Measurements from ENCODE around the gene SLC25A22.

The SLC25A22 gene

DNA sequence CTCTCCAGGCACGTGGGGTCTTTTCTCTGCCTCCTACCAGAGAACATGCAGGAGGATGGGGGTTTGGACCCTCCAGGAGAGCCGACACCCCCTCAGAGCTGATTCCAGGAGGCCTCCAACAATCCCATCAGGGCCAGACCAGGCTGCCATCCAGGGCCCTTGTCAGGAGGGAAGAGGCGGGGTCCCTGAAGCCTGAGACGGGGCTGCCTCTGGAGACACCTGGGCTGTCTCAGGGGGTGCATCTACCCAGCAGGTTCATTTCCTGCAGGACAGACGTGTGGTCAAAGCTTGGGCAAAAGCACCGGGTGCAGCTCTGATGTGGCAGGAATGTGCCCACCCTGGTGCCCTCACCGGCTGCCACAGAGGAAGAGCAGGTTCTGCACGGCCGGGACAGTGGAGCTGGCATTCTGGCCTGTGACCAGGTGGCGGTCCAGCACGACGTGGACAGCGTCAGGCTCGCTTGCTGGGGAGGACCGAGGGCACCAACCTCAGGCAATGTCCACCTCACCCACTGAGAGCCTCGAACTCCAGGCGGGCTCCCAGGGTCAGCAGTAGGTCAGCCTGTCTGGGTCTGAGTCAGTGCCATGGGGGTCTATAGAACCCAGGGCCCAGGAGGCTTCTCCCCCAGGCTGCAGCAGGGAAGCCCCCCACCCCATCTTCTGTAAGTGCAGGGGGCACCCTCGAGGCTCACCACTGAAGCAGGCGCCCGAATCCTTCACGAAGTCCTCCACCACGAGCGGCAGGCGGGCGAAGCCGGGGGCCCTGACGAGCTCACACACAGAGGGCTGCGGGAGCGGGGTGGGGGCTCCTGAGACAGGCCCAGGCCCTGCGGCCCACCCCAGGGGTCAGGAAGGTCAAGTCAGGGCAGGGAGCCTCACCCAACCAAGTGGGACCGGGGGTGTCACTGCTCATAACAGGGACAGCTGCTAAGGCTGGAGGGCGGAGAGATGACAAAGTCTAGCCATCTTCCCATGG, 27.2 kb downstream of the SLC25A22 start:
- DNase-seq, result no peak

DNA sequence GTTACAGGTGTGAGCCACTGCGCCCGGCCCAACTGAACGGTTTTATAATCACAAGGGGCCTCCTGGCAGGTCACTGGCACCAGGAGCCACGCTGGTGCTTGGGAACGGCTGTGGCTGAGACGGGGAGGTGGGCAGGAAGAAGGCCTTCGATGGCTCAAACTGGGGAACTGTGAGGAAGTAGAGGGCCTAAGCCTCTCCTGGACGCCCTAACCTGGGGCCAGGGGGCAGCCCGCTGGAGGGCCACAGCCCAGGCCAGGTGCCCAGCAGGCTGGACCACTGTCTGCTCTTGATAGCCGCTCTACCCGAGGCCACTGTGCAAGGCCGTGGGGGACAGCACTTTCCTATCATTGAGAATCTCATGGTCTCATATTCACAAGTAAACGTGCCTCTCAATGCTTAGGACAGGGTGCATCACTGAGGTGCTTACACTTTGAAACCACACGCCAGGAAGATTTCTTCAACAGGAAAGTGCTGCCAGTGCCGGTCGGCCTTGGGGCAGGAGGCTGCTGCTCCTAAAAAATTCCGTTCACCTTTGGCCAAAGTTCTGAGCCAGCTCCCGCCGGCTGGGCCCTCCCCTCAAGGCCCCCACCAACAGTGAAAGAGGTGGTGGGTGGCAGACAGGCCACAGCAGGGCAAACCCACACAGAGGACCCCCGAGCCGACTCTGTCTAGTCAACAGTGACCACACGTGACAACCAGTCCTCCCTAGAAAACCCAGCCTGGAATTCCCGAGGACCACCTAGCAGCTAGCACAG, 28.0 kb downstream of the SLC25A22 start:
- DNase-seq, result no peak

DNA sequence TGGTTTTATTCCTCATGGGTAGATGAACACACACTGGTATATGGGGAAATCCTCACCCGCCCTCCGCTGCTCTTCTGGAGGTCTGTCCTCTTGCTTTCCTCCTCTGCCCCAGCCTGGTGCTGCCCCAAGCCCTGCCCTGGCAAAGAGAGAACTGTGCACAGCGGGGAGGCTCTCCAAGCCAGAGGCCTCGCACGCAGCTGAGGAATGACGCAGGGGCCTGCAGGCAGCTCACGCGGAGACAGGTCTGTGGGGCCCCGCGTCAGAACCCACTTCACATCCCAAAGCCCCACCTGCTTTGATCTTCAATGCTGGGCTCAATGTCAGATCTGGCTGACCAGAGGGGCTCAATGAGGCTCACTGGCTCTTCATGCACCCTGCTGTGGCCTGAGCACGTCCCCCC, 30.8 kb downstream of the SLC25A22 start:
- DNase-seq, result no peak

DNA sequence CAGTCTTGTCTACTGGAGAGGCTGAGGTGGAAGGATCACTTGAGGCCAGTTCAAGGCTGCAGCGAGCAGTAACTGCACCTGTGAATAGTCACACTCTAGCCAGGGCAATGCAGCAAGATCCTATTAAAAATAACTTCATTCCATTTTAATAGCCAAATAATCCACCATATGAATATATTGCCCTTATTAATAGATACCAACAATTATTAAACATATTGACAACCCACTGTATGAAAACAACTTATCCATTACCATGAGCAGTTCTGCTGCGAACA, 31.2 kb downstream of the SLC25A22 start:
- DNase-seq, result no peak

DNA sequence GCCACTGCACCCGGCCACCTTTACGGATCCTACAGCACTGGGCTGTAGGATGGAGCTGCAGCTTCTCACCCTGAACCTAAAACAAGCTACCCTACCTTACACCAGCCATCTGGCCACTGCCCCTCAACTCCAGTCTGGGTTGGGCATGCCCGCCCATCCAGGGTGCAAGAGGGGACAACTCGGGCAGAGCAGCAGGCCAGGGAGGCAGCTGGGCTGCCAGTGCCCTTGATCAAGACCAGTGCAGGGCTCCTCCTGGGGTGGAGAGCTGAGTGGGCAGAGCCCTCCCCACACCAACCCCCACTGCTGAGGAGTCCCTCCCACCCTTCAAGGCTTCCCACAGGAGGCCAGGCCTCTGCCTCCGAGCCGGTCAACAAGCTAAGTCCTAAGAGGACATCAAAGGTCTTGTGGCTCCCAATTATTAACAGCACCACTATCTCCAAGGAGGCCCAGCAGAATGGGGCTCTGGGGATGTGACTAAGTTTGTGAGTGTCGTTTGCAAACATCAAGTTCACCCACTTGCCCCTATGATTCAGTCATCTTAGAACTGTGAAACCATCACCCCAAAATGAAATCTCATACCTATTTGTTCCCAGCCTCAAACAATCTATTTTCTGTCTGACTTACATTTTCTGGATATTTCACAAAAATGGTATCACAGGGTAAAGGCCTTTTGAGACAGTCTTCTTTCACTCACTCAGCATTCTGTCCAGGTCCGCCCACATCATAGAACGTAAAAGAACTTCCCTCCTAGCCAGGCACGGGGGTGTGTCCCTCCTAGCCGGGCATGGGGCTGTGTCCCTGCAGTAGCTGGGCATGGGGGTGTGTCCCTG, 31.8 kb downstream of the SLC25A22 start:
- no peak for DNase-seq

DNA sequence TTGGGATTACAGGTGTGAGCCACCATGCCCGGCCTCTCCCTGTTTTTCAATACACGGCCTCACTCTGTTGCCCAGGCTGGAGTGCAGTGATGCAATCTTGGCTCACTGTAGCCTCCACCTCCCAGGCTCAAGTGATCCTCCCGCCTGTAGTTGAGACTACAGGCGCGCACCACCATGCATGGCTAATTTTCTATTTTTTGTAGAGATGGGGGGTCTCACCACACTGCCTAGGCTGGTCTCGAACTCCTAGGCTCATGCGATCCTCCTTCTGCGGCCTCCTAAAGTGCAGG, 32.3 kb downstream of the SLC25A22 start:
- DNase-seq, result no peak

DNA sequence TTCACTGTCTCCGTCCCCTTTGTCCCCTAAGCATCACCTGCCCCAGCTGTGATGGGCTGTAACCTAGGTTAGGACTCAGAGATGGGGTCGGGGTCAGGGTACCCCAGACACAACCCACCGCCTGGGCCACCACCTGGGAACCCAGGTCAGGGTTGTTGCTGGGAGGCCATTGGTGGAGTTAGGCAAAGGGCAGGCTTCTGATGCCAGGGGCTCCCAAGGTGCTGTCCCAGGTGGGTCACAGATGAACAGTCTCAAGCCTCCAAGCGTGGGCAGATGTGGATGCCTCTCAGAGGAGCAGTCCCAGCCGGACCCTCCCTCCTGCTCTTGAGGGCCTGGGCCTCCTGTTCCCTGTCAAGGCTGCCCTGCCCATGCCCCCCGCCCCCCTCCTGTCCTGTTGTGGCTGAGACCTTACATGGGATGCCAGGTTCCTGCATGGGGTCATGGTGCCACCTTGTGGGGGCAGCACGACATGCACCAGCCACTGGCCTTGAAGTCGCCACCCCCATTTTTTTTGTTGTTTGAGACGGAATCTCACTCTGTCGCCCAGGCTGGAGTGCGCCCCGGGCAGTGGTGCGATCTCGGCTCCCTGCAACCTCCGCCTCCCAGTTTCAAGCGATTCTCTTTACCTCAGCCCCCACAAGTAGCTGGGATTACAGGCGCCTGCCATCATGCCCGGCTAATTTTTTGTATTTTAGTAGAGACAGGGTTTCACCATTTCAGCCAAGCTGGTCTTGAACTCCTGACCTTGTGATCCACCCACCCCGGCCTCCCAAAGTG, 32.9 kb downstream of the SLC25A22 start:
- DNase-seq, result peak; percentile 77

DNA sequence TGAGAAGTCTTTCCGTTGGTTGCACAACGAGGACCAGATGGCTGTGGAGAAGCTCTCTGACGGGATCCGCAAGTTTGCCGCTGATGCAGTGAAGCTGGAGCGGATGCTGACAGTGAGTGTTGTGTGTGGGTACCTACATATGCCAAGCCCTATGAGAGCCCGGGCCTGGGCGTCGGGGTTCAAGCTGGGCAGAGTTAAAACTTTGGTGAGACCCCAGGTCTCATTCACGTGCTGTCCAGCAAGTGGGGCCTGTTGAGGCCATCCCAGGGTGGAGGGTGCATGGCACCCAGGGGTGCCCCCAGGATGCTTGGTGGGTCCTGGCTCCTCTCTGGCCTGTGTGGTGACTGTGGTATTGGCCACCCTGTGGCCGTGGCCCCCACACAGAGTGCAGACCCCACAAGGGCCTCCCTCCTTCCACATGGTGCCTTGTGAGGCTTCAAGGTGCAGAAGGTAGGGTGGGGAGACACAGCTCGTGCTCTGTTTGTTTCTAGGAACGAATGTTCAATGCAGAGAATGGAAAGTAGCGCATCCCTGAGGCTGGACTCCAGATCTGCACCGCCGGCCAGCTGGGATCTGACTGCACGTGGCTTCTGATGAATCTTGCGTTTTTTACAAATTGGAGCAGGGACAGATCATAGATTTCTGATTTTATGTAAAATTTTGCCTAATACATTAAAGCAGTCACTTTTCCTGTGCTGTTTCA, 33.6 kb downstream of the SLC25A22 start:
- no peak for DNase-seq

DNA sequence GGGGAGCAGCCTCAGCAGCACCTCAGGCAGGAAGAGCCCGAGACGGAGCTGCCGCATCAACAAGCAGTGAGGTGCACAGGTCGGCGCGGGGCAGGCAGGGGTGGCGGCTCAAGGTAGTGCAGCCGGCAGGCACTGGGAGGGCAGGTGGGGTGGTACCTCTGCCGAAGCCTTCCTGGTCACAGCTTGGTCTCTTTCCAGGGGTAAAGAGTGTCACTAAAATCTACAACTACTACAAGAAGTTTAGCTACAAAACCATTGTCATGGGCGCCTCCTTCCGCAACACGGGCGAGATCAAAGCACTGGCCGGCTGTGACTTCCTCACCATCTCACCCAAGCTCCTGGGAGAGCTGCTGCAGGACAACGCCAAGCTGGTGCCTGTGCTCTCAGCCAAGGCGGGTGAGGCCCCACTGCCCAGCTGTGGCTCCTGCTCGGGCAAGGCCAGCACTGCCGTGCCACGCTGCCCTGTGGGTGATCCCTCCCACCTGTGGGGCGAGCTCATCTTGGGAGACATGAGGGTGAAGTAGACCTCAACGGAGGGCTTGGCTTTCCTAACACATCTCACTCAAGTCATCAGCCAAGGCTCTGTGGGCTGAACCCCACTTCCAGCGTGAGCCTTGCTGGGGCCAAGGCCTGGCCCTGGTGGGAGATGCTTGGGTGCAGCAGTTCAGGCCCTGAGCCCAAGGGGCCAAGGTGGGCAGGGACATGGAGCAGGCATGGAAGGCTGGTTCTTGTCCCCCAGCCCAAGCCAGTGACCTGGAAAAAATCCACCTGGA, 34.3 kb downstream of the SLC25A22 start:
- DNase-seq, result no peak

DNA sequence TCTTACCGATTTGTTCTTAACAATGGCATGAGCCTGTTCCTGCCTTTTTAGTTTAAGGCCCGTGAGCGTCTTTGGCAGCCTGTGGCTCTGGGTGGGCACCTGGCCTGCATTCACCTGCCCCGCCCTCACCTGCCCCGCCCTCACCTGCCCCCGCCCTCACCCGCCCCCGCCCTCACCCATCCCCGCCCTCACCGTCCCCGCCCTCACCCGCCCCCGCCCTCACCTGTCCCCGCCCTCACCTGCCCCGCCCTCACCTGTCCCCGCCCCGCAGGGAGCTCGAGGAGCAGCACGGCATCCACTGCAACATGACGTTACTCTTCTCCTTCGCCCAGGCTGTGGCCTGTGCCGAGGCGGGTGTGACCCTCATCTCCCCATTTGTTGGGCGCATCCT, 35.0 kb downstream of the SLC25A22 start:
- no peak for DNase-seq

DNA sequence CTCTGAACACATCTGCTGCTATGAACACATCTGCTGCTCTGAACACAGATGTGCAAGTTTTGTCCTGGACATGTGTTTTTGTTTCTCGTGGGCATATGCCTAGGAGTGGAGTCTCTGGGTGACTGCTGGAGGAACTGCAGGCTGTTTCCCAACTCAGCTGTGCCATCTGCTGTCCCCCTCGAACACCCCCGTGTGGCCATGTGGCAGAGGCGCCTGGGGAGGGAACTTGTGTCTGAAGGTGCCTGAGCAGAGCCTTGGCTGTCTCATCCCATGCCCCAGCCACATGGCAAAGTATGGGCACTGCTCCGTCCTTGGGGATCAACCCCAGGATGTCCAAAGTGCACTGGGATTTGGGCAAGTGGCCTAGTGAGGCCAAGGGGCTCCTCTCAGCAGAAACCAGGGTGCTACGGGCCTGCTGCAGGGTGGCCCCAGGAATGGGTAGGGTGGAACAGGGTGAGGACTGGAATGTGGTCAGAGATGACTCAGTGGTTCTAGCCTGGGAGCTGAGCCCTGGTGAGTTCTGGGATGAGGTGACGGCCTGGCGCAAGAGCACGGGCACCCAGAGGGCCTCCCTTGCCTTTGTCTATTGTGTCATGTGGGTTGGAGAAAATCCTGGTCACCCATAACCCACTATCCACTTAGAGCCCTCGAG, 35.5 kb downstream of the SLC25A22 start:
- no peak for DNase-seq

DNA sequence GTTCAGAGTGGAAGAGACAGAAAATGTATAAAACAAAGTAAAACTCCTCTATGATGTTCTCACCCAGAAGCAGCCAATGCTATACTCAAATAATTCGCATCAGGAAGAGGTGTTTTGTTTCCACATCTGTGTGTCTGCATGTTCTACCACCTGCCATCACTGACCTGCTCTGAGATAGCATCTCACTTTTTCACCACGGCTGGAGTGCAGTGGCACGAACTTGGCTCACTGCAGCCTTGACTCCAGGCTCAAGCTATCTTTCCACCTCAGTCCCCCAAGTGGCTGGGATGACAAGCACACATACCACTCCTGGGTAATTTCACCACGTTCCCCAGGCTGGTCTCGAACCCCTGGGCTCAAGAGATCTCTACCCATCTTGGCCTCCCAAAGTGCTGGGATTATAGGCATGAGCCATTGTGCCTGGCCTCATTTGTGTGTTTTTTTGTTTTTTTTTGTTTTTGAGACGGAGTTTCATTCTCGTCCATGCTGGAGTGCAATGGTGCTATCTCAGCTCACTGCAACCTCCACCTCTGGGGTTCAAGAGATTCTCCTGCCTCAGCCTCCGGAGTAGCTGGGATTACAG, 36.5 kb downstream of the SLC25A22 start:
- DNase-seq, result no peak

DNA sequence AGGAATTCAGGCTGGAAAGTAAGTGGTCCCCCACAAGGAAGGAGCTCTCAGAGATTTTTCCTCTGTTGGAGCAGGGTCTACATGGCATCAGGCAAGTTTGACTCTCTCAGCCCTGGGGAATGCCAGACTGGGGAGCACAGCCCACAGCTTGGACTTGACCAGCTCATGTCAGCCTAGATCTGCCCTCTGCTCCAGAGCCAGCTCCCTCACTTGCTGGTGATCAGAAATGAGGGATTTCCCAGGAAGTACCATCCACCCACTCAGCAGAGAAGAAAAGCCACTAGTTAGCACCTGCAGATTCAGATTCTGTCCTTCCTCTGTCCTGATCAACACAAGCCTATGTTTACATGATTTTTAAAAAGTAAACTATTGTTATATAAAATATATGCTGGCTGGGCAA, 37.8 kb downstream of the SLC25A22 start:
- DNase-seq, result no peak

DNA sequence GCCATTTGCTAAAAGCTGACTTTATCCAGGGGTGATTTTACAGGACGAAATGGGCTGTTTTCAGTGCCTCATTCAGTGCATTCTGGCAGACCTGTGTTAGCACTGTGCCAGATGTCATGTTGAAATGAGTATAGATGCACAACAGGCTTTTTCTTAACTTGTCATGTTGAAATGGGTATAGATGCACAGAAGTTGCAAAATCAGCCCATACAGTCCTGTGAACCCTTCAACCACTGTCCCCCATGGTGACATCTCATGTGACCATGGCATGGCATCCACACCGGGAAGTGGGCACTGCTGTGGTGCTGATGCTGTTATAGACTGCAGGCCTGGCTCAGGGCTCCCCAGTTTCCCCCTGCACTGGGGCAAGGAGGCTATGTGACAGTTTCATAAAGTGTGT, 48.4 kb downstream of the SLC25A22 start:
- no peak for DNase-seq

DNA sequence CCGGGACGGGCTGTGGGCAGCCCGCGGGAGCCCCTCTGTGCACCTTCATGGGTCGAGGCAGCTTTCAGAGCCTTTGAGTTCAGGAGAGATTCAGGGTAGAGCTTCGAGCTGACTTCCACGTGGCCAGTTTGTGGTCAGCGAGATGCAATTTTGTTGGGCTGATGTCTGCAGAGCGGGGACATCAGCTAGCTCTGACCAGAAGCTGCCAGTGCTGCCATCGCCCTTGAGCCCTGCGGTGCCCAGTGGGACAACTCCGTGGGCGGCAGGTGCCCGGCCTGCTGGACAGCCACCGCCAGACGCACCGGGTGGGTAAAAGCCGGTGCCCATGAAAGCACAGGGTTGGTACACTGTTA, 50.1 kb downstream of the SLC25A22 start:
- DNase-seq, result no peak

DNA sequence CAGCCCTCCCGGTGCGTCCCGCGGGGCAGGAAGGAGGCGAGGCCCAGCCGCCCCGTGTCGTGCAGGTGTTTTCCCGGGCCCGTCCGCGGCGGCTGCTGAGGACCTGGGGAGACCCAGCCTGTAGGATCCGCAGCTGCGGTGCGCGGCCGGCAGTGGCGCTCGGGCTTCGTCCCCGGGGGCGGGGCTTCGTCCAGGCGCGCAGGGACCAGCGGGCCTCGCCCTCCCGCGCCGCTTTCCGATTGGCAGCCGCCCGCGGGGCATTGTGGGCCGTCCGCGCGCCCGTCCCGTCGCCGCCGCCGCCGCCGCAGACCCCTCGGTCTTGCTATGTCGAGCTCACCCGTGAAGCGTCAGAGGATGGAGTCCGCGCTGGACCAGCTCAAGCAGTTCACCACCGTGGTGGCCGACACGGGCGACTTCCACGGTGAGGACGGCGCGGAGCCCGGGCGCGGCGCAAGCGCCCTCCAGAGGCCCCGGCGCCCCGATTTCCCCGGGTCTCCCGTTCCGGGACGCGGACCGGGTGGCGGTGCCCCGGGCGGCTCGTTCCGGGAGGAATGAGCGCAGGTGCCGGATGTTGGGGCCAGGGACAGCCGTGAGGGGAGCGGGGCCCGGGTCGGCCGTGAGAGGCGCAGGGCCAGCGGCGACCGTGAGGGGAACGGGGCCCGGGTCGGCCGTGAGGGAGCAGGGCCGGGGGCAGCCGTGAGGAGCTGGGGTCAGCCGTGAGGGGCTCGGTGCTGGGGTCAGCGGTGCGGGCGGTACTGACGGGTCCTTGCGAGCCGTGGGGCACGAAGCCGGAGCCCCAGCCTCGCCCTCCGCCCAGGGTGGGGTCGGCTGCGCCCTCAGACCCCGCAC, 50.7 kb downstream of the SLC25A22 start, which contains the start of gene TALDO1:
TSS of gene TALDO1 (plus strand) at position 307 of the 849 bp plus-strand sequence. CDS start at position 325, 18 bp downstream.
- DNase-seq, result peak; percentile 85

DNA sequence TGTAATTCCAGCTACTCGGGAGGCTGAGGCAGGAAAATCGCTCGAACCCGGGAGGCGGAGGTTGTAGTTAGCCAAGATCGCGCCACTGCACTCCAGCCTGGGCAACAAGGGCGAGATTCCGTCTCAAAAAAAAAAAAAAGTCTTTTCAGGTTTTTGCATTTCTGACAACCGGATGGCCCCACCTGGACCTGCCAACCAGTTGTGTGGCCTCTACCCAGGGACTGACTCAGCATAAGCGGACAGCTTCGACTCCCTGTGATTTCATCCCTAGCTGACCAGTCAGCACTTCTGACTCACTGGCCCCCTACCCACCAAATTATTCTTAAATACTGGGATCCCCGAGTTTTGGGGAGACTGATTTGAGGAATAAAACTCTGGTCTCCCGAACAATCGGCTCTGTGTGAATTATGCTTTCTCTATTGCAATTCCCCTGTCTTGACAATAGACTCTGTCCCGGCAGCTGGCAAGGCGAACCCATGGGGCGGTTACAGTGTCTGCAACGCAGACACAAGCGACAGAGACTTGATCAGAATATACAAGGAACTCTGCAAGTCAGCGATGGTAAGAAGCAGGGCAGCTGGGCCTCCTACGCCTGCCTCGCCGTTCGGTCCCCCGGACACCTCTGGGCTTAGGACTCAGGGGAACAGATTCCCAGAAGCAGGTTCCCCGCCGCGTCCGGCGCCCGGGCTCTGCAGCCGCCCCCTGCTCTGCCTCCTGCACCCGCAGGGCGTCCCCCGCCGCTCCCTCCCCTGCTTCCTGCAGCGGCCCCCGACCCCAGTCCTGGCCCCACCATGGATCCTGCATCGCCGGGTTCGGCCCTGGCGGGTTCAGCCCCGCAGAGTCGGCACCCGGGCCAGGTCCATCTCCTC, 51.6 kb downstream of the SLC25A22 start:
- peak; percentile 32 for DNase-seq

DNA sequence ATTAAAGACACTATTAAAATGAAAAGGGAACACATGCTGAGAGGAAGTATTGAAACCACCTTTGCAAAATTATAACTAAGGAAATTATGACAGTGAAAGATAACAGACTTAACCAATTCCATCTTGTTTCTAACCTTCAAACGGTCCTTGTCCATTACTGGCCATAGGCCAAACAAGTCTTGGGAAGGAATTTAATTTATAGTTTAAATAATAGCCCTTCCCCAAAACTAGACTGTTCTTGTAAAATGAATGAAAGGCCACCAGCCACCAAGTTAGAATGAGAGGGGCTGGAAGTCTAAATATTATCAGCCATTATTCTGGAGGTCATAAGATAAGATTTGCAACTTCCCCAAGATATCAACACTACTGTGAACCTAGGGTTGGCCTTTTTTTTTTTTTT, 52.7 kb downstream of the SLC25A22 start:
- DNase-seq, result no peak
